AG09309 (cell line): ENCODE results near the gene COQ8A.

Source experiments
- DNase-seq: peaks from one replicate; pipeline ENCODE4 v3.0.0-alpha.2; 2010; ENCODE audit warnings: low read depth
- H3K4me3 ChIP-seq: 2 replicates; pipeline ENCODE4 v1.5.1; 2011; ENCODE audit warnings: mild to moderate bottlenecking, low read depth, low read length, moderate library complexity; ENCODE audit not compliant: control insufficient read depth
- TF ChIP-seq, protein P1 (sequence below): IDR thresholded peaks from 2 replicates; pipeline ENCODE4 v1.5.1; 2011; ENCODE audit warnings: mild to moderate bottlenecking, low read depth, low read length, inconsistent platforms; ENCODE audit not compliant: insufficient read depth, control insufficient read depth; ENCODE audit errors: missing control alignments

The COQ8A gene

DNA sequence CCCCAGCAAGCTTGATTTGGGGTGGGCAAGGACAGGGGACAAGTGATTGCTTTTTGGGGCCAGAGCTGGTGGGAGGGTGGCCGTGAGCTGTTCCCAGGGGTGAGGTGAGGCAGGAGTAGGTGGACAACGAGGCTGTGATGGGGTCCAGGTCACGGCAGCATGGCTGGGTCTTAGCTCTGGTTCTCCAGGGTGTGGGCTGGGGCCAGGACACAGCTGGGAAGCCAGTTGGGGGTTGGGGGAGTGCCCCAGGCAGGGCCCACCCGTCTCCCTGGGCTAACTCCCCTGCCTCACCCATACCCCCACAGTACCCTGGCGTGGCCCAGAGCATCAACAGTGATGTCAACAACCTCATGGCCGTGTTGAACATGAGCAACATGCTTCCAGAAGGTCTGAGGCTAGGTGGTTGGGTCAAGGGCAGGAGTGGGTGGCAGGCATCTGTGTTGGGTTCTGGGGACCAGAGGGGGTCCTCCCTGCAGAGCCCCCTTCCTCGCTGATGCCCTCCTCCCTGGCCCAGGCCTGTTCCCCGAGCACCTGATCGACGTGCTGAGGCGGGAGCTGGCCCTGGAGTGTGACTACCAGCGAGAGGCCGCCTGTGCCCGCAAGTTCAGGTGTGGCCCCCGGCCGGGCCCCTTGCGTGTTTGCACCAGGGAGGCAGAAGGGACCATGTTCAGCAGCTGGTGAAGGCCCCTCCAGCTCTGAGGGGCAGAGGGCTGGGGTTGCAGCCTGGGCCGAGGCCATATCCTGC lies 43.3 kb downstream of the COQ8A start:
- DNase-seq, result no peak
- no peak overlapping the region for H3K4me3 ChIP-seq
- TF ChIP-seq, protein P1, sequence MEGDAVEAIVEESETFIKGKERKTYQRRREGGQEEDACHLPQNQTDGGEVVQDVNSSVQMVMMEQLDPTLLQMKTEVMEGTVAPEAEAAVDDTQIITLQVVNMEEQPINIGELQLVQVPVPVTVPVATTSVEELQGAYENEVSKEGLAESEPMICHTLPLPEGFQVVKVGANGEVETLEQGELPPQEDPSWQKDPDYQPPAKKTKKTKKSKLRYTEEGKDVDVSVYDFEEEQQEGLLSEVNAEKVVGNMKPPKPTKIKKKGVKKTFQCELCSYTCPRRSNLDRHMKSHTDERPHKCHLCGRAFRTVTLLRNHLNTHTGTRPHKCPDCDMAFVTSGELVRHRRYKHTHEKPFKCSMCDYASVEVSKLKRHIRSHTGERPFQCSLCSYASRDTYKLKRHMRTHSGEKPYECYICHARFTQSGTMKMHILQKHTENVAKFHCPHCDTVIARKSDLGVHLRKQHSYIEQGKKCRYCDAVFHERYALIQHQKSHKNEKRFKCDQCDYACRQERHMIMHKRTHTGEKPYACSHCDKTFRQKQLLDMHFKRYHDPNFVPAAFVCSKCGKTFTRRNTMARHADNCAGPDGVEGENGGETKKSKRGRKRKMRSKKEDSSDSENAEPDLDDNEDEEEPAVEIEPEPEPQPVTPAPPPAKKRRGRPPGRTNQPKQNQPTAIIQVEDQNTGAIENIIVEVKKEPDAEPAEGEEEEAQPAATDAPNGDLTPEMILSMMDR, result no peak

DNA sequence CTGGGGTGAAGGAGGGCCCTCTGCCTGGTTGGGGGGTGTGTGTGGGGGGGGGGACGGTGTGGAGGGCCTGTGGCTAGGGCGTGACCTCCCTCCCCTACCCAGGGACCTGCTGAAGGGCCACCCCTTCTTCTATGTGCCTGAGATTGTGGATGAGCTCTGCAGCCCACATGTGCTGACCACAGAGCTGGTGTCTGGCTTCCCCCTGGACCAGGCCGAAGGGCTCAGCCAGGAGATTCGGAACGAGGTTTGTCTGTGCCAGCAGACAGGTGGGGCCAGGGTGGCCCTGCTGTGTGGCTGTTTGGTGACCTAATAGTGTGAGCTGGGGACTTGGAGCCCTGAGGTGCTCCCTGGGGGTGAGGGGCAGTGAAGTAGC lies 43.9 kb downstream of the COQ8A start:
- no peak overlapping the region for H3K4me3 ChIP-seq
- TF ChIP-seq, protein P1, result no peak
- DNase-seq, result no peak

DNA sequence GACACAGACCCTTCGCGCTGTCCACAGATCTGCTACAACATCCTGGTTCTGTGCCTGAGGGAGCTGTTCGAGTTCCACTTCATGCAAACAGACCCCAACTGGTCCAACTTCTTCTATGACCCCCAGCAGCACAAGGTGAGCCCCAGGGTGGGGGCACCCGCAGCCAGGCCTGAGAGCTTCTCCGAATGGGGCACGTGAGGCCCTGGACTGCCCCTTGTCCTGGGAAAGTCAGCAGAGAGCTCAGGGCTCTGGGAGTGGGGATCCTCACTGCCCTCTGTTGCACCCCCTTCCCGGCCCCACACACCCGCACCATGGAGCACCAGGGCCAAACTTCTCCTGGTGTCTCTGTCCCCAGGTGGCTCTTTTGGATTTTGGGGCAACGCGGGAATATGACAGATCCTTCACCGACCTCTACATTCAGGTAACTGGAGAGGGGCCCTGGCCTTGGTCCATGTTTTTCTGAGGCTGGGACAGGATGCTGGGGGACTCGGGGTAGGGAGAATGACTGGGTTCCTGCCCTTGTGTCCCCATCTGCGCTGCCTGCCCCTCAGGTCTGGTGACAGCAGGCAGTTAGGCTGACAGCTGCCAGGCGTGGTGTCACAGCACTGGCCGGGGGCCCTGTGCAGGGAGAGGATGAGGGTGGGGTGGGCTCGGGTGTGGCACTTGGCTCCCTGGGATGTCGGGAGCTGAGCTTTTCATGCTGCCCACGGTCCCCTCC lies 44.6 kb downstream of the COQ8A start:
- no peak for DNase-seq
- TF ChIP-seq, protein P1, result no peak
- H3K4me3 ChIP-seq, result no peak overlapping the region

DNA sequence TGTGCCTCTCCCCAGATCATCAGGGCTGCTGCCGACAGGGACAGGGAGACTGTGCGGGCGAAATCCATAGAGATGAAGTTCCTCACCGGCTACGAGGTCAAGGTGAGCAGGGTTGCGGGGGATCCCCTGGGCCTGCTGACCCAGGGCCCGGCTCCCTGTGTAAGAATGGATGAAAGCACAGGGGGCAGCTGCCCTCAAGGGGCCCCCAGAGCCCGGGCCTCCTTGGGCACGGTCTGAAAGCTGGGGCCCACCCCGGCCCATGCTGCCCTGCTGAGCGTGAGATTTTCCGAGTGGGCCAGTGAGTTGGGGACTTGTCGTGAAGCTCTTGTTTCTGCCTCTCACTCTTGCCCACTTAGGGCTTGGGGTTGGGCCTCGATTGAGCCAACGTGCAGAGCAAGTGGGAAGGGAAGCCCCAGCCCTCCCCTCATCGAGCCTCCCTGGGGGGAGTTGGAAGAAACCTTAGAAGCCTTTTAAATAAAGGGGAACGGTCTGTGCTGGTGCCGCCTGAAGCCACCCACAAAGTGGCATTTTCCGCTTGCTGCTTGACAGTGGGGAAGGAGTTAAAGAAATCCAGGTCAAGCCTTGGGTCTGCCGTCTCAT lies 45.2 kb downstream of the COQ8A start:
- no peak for DNase-seq
- no peak overlapping the region for H3K4me3 ChIP-seq
- TF ChIP-seq, protein P1, result no peak

DNA sequence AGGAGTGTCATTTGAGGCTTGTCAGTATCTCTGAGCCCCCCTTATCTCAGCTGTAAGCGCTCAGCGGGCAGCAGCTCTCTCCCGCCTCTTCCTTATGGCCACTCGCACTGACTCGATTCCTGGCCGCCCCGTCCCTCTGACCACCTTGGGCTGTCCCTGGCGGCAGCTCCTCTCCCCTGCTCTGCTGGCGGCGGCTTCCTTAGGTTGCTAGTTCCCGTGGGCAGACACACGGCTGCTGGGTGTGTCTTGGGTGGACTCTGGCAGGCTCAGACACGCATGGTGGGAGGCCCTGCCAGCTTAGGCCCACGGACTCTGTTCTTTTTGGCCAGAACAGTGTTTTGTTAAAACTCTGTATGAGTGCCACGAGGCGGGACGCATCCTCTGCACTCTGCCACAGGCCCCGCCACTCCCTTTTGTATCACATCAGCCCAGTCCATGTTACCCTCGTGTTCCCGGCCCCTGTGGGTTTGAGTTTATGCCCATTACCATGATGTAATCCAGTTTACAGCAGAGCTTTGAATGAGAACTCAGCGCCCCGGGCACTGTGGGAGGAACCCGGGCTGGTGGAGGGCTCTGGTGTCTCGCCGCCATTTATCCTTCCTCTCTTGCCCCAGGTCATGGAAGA lies 45.9 kb downstream of the COQ8A start:
- no peak for DNase-seq
- no peak overlapping the region for H3K4me3 ChIP-seq
- TF ChIP-seq, protein P1, result no peak

DNA sequence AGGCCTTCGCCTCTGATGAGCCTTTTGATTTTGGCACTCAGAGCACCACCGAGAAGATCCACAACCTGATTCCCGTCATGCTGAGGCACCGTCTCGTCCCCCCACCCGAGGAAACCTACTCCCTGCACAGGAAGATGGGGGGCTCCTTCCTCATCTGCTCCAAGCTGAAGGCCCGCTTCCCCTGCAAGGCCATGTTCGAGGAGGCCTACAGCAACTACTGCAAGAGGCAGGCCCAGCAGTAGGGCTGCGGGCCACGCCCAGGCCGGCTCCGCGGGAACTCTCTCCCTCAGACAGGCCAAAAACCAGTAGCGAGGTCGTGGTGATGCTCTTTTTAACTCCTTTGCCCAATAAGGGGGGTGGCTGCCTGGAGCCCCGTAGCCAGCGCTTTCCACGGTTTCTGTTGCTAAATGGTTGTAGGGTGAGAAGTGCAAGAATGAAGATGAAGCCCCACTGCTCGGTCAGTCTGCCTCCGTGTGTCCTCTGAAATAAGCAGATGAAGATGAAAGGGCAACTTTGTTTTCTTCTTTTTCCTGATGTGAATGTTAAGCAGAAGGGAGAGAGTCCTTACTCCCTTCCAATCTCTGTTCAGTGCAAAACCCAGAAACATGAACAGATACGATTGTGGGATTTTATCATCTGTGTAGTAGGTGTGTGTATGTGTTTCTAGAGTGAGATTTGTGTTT lies 46.5 kb downstream of the COQ8A start:
- no peak overlapping the region for H3K4me3 ChIP-seq
- TF ChIP-seq, protein P1, result no peak
- DNase-seq, result no peak
